ENCODE results near the gene ITPKC.

The ITPKC gene

GRCh38 chr19:40740747-40741146, 23.8 kb downstream of the ITPKC start:
- no peak for DNase-seq (ENCODE audit: low read depth in 2 of 2)

DNA sequence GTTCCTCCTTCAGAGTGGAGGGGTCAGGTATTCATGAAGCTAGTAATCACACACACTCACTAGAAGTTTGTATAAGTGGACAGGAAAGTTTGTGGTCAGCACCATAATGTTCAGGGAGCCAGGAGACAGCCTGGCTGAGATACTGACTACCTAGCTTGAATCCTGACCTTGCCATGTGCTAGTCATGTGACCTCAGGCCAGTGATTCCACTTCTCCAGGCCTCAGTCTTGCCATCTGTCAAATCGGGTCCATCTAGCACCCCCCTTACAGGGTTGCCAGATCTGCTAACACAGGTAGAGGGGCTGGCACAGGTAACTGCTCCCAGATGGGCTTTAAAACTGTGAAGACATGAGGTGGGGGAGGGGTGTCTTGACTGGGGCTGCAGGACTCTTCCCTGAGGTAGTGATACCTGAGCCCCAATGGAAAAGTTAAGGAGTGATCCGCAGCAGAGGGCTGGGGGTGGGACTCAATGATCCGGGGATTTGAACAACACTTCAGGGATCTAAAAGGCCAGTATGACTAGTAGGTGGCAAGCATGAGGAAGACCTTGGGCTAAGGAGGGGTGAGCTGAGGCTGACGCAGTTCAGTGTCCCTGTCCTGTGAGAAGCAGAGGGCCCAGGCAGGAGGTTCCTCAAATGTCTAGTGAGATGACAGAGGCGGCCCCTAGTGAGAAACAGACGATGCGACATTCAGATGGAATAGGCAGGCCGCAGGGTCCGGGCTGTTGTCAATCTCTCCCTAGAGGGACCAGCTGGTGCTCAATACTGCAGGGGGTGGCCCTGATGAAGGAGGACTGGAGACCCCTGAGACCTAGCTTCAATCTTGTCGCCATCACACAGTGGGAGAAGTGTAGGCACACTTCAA, 24.8 kb downstream of the ITPKC start:
- DNase-seq (ENCODE audit: low read depth in 2 of 2), result no peak

DNA sequence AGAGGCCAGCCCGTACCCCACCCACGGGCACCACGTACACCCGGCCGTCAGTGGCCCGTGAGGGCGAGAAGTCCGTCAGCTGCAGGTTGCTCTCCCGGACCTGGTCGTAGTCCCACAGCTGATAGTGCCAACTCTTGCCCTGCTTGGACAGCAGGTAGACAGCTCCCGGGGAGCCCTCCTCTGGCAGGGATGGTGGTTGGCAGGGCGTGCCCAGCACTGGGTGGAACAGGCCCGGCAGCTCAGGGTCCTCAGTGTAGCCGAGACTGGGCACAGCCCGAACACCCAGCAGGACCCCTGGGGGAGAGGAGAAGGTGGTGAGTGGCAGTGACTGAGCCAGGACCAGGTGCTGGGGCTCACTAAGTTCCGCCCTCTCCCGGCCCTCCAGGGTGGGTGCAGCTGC, 25.6 kb downstream of the ITPKC start:
- no peak for DNase-seq (ENCODE audit: low read depth in 2 of 2)

- DNase-seq (ENCODE audit: low read depth in 2 of 2), result no peak
These were observed 26.0 kb downstream of the ITPKC start for GRCh38 chr19:40742886-40743285.

- DNase-seq (ENCODE audit: low read depth in 2 of 2), result no peak
These were observed 27.0 kb downstream of the ITPKC start for GRCh38 chr19:40743926-40744325.

DNA sequence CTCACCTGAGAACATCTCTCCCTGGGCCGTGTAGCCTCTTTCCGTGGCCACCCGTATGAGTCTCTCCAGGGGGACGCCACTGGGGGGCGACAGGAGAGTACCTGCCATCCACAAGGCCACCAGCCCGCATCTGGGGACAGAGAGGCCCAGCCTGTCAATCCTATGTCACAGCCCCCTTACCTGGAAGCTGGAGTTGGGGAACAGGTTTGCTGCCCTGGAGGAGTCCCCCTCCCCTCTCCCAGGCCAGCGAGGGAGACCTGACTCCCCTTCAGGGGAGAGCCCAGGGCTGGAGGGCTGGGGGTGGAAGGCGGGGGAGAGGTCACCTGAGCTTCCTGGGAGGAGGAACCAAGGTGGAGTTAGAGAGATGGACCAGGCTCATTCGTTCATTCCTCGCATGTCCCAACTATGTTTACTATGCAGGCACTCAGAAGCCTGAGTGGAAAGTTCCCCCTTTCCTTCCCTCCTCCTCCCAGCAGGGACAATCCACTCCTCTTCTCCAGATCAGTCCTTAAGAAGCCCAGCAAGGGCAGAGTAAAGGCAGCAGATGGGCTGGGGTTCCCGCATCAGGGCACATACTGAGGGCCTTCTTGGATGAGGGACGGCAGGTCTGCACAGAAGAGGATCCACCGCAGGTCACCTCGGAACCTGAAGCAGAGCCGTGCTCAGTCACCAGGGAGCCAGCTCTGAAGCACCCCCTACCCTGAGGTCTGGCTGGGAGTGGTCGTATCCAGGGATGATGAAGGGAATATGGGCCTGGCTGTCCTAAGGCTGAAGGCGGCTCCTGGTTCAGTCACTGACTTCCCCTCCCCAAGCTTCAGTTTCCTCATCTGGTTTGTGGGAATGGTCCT, 27.9 kb downstream of the ITPKC start:
- DNase-seq (ENCODE audit: low read depth in 2 of 2), result no peak

GRCh38 chr19:40745402-40745780, 28.5 kb downstream of the ITPKC start:
- DNase-seq (ENCODE audit: low read depth in 2 of 2), result no peak

DNA sequence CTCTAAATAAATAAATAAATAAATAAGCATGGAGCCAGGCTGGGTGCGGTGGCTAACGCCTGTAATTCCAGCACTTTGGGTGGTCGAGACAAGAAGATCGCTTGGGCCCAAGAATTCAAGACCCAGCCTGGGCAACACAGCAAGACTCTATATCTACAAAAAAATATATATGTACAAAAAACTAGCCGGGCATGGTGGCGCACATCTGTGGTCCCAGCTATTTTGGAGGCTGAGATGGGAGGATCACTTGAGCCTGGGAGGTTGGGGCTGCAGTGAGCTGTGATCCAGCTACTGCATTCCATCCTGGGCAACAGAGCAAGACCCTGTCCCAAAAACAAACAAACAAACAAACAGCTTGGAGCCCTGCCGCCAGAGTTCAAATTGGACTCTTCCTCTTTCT, 30.6 kb downstream of the ITPKC start:
- DNase-seq (ENCODE audit: low read depth in 2 of 2), result no peak

DNA sequence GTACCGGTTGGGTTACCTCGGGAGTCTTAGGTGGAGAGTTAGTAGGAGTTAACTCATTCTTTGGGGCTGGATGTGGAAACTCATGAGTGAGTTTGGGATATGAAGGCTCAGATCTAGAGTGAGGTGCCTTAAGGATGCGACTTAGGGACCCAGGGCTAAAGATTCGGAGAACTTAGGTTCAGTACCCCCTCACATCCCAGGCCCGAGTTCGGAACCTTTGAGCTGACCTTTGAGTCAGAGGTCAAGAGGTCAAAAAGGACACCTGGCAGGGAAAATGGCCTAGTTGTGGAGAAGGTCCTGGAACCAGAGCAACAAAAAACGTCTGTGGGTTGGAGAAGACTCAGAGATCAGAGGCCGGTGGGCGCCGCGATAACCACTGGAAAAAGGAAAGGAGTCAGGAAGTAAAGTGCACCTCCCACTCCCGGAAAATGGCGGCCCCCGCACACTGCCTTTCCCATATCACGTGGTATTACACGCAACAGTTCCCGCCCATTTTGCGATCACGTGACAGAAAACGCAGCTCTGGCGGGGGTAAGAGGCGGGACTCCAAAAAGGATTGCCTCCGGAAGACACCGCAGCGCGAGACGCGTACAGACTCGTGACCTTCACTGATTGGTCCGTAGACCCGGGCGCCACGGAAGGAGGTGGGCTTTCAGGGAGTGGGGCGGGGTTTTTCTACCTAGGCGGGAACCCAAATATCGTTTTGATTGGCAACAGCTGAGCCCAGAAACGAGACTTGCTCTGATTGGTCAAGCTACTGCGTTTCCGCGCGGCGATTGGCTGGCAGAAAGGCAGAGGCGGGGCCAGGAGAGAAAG, 33.4 kb downstream of the ITPKC start, which contains the start of gene ACTMAP:
Gene ACTMAP, minus strand, starts transcription at position 420 of the 816 bp plus-strand sequence. CDS start 674 bp downstream, outside the sequence.
- DNase-seq (ENCODE audit: low read depth in 2 of 2), result peak; percentile 95 to 99

- peak; percentile 92 to 93 for DNase-seq (ENCODE audit: low read depth in 2 of 2)
These were observed 34.1 kb downstream of the ITPKC start, which contains the start of gene SNRPA for GRCh38 chr19:40750874-40751537. SNRPA (plus strand) TSS chr19:40751203; CDS start chr19:40751409, 206 bp downstream.

- DNase-seq (ENCODE audit: low read depth in 2 of 2), result no peak
These were observed 35.4 kb downstream of the ITPKC start for GRCh38 chr19:40752257-40752781.

GRCh38 chr19:40754611-40755247, 37.8 kb downstream of the ITPKC start:
- DNase-seq (ENCODE audit: low read depth in 2 of 2), result peak; percentile 42 to 58

- no peak for DNase-seq (ENCODE audit: low read depth in 2 of 2)
These were observed 38.3 kb downstream of the ITPKC start for GRCh38 chr19:40755248-40755624.

DNA sequence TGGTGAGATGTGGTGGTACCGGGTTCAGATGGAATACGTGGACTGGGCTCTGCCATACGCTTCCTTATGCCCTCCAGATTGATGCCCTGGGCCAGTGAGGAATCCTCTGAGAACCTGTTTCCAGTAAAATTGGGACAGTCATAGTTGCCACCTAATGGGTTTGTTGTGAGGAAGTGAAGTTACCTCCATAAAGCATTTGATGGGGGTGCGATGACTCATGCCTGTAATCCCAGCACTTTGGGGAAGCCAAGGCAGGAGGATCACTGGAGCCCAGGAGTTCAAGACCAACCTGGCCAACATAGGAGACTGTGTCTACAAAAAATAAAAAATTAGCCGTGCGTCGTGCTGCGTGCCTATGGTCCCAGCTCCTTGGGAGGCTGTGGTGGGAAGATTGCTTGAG, 38.9 kb downstream of the ITPKC start:
- no peak for DNase-seq (ENCODE audit: low read depth in 2 of 2)

- DNase-seq (ENCODE audit: low read depth in 2 of 2), result peak; percentile 30 to 60
These were observed 39.7 kb downstream of the ITPKC start for GRCh38 chr19:40756502-40757110.

DNA sequence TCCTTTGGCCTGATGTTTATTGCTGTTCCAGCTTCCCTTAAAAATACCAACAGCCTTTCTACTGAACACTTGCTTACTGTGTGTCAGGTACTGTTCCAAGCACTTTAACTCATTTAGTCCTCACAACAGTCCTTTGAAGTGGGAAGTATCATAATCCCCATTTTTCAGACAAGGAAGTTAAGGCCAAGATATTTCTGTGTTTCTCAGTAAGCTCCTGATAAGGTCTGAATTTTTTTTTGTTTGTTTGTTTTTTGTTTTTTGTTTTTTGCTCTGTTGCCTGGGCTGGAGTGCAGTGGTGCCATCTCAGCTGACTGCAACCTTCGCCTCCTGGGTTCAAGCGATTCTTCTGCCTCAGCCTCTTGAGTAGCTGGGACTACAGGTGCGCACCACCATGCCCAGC, 41.6 kb downstream of the ITPKC start:
- DNase-seq (ENCODE audit: low read depth in 2 of 2), result no peak

GRCh38 chr19:40759352-40759751, 42.4 kb downstream of the ITPKC start:
- no peak for DNase-seq (ENCODE audit: low read depth in 2 of 2)

GRCh38 chr19:40762754-40763470, 46.0 kb downstream of the ITPKC start:
- DNase-seq (ENCODE audit: low read depth in 2 of 2), result no peak

DNA sequence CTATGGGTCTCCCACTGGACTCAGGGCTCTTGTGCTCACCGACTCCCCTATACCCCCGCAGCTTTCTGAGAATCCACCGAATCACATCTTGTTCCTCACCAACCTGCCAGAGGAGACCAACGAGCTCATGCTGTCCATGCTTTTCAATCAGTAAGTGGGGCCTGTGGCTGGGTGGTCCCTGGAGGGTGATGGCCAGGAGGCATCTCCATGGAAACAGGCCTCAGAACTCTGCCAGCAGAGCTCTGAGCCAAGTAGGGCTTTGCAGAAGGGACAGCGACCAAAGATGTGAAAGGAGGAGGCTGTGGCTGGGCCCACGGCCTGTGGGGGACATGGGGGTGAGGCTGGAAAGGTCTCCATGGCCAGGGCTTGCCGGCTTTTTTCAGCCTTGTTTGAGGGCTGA, 46.6 kb downstream of the ITPKC start:
- DNase-seq (ENCODE audit: low read depth in 2 of 2), result no peak
